GM19467 (cell line): ENCODE data around the gene NOXA1.

Source experiments
- ATAC-seq: cut with Tn5 transposase; IDR thresholded peaks from one replicate; pipeline ENCODE4 v1.9.1; 2021; ENCODE audit warnings: mild to moderate bottlenecking, moderate library complexity; ENCODE audit not compliant: unreplicated experiment

Gene NOXA1

DNA sequence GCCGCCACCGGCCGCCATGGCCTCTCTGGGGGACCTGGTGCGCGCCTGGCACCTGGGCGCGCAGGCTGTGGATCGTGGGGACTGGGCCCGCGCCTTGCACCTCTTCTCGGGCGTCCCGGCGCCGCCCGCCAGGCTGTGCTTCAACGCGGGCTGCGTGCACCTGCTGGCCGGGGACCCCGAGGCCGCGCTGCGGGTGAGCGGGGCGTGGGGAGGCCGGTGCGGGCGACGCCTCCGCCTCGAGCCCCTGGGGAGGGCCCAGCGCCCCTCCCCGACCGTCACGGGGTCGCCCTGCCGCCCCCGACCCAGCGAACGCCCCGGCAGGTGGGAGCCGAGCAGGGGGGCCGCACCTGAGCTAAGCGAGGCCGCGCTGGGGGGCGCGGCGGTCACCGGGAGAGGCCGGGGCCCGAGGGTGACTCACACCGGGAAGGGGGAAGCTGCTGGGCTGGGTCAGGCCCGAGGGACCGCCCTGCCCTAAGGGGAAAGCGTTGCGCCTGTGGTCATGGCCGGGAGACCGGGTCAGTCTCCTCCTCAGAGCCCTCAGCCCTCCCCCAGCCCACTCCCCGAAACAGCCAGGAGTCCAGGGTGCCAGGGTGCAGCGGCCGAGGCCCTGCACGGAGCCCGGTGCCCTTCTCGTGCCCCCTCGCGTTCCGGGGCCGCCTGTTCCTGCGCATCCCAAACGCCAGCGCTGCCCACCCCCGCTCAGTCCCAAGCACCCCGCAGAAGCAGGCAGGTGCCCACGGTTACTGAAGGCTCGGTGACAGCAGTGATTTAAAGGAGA is 510 bp downstream of the NOXA1 start:
- ATAC-seq, result no peak

DNA sequence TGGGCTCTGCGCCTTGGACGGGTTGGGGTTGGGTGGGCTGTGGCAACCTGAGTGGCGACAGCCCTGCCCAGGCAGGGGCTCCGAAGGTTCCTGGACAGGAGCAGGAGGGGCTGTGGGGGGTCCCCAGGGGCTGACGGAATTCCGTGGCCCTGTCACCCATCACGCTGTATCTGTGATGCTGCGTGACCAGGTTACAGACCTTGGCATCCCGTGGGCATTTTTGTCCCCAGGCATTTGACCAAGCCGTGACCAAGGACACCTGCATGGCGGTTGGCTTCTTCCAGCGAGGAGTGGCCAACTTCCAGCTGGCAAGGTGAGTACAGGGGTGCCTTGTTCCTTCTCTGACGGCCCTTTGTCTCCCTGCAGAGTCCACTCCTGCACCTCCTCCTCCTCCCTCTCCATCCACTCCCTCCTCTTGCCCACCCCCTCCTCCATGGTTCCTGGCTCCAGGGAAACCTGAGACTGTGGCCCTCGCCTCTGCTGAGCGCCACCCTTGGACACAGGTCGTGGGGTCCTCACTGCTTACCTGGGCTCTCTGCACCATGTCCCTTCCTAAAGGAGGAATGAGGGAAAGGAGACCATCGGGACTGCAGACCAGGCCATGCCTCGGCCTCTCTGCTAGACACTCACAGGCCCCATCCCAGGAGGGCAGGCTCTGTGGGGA is 3.0 kb downstream of the NOXA1 start:
- ATAC-seq, result no peak

DNA sequence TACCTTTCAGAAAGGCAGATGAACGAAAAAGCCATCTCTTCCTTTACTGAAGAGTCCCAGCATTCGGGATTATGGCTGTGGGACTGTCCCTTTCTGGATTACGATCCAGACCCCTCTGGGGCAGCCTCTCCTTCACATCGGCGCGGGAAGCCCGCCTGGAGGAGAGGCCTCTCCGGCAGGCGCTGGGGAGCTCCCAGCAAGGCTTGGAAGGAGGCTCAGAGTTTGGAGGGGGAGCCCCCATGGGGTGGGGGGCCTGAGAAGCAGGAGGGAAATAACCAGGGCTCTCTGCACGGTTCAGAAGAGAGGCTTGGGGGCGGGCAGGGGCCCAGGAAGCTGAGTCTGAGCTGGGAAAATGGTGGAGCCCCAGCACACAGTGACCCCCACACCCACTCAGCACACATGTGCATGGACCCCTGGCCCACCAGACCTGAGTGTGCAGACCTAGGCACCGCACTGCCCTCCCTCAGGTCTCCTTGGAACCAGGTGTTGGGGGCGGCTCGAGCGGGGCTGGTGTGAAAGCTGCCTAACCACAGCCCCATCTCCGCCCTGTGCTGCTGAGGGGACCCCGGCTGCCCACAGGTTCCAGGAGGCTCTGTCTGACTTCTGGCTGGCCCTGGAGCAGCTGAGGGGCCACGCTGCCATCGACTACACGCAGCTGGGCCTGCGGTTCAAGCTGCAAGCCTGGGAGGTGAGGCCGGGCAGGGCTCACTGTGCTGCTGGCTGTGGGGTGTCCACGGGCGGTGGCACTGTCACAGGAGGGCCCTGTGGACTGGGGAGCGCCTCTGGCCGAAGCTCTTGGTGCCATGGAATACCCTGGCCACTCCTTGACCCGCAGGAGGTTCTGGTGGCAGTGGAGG is 4.5 kb downstream of the NOXA1 start:
- ATAC-seq, result no peak

DNA sequence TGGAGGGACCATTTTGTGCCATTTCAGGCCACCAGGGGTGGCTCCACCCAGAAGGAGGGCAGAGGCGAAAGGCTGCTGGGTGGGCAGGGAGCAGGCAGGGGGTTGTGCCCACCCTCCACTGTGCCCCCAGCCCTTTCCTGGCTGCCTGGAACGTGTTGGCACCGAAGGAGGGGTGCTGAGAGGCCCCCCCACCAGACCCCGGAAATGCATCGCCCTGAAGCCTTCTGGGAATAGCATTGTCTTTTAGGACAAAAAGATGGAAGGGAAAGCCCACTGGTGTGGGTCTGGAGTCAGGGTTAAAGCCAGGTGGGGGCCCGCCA is 5.1 kb downstream of the NOXA1 start:
- no peak for ATAC-seq

DNA sequence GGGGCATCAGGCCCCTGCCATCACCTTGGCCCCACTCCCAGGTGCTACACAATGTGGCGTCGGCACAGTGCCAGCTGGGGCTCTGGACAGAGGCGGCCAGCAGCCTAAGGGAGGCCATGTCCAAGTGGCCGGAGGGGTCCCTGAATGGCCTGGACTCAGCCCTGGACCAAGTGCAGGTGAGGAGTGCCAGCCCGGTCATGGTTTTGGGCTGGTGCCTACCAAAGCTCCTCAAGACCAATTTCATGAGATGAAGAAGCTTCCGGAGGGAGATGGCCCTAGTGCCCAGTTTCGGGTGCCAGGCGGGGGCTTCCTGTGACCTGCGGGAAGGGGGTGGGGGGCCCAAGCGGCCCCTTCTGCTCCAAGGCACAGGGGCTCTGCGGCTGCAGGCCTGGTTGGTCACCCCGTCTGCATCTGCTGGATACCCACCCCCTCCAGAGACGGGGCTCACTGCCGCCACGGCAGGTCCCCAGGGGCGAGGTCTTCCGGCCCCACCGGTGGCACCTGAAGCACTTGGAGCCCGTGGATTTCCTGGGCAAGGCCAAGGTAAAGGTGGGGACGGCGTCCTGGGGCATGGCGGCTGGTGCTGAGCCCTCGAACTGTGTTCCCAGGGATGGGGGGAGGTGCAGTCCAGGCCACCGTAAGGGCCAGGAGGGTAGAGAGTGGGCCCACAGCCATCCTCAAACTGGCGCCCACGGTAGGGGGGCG is 5.8 kb downstream of the NOXA1 start:
- no peak for ATAC-seq

DNA sequence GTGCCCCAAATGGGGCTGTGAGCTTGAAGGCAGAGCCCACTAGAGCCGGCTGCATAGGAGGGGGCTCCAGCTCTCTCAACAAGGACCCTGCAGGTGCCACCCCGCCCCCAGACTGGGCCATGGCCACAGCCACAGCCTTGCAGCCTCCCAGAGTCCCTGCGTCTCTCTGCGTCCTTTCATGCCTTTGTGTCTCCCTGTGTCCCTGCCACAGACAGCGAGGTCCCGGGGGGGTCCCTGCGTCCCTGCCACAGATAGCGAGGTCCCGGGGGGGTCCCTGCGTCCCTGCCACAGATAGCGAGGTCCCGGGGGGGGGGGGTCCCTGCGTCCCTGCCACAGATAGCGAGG is 6.3 kb downstream of the NOXA1 start:
- ATAC-seq, result no peak

DNA sequence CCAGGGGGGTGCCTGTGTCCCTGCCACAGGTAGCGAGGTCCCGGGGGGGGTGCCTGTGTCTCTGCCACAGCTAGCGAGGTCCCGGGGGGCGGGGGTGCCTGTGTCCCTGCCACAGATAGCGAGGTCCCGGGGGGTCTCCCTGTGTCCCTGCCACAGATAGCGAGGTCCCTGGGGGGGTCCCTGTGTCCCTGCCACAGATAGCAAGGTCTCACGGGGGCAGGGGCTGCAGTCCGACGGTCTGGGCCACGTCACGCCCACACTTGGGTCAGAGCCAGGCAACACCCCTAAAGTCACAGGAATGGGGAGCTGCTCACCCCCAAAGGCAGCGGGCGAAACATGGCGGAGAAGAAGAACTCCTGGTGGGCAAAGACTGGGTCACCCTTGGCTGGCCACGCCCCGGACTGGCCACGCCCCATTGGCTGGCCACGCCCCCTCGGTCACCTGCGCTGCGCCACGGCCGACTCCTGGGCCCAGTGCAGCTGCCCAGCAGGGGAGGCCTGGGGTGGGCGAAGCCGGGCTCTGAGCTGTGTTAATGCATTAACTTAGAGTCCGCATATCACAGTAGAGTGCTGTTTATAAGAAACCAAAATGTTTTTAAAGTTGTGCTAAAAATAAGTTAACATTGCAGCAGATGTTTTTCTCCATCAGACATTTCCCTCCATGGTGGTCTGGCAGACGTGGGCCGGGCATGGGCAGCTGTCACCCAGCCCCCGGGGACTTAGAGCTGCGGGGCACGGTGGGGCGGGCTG is 7.0 kb downstream of the NOXA1 start:
- no peak for ATAC-seq

DNA sequence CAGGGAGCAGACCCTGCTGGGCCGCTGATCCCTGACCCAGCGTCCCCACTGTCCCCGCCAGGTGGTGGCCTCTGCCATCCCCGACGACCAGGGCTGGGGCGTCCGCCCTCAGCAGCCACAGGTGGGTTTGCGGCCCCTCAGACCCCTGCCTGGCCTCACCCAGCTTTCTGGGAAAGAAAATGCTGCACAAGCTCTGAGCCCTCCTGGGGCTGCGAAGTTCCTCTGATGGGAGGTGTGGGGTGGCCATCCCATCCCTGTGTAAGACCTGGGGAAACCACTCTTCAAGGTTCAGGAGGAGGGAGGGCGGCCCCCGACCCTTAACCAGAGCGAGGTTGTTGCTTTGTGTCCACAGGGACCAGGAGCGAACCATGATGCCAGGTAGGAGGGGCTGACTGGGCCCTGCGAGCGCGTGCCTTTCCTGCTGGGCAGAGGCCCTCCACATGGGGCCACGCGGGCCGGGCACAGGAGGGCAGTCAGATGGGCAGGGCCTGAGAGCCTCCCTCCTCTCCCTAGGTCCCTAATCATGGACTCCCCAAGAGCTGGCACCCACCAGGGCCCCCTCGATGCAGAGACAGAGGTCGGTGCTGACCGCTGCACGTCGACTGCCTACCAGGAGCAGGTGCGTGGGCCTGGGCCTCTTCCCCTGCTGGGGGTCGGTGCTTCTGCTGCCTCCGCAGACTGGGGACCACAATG is 7.7 kb downstream of the NOXA1 start:
- ATAC-seq, result no peak

DNA sequence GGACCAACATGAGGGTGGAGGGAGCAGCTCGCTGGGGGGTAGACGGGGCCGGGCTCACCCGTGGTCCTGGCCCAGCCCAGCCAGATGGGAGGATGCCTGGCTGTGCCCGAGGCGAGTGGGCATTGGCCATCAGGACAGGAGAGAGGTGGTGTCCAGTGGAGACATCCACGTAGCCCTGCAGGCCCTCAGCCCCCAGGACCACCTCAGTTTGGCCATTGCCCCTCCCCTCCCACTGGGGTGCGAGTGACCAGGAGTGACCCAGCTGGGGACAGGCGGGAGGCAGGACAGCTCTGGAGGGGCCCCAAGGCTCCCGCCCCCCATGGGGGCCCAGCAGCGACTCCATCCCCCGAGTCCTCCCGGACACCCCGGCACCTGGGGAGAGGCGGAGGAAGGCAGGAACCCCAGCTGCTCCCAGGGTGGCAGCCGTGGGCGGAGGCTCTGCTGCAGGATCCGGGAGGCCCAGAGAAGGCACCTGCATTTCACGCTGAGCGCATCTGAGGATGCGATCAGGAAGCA is 8.3 kb downstream of the NOXA1 start:
- ATAC-seq, result no peak

DNA sequence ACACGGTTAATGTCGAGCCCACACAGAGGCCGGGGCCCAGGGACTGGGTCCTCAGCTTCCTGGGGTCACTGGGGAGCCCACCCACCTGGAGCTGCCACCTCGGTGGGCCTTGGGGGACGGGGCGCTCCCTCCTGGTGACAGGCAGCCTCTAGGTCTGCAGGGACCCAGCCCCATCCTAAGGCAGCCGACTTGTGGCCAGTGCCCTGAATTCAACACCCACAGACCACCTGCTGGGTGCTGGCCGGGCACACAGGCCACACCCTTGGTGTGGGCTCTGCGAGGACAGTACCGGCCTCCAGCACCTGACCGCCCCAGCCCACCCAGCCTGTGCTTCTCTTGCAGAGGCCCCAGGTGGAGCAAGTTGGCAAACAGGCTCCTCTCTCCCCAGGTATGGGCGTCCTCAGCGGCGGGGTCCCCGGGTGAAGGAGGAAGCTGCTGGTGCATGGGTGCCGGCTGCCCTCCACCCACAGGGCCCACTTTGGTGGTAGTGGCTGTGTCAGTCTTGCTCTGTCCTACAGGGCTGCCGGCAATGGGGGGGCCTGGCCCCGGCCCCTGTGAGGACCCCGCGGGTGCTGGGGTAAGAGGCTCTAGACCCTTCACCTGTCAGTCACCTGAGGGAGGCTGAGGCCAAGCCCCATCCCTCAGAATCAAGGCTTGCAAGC is 9.6 kb downstream of the NOXA1 start:
- no peak for ATAC-seq

DNA sequence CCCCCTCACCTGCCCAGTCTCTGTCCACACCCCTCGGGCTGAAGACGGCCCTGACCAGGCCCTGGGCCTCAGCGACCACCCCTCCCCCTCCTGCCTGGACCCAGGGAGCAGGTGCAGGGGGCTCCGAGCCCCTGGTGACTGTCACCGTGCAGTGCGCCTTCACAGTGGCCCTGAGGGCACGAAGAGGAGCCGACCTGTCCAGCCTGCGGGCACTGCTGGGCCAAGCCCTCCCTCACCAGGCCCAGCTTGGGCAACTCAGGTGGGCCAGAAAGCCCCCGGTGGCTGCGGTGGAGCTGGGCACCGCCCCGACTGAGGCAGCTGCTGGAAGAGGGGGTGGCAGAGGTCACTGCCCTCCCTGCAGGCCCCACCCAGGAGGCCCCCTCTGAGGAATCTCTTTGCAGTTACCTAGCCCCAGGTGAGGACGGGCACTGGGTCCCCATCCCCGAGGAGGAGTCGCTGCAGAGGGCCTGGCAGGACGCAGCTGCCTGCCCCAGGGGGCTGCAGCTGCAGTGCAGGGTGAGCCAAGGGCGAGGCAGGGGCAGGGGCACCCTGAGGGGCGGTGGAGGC is 10.2 kb downstream of the NOXA1 start:
- ATAC-seq, result no peak

DNA sequence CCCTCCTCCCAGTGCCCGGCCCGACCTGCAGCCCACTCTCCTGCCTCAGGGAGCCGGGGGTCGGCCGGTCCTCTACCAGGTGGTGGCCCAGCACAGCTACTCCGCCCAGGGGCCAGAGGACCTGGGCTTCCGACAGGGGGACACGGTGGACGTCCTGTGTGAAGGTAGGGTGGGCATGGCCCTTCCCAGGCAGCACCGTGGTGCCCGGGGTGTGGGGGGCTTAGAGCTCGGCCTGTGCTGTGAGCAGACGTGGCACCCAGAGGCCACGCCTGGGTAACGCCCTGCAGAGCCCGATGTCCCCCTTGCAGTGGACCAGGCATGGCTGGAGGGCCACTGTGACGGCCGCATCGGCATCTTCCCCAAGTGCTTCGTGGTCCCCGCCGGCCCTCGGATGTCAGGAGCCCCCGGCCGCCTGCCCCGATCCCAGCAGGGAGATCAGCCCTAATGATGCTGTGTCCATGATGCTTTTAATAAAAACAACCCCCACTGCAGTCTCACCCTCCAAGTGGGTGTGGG is 10.8 kb downstream of the NOXA1 start:
- no peak for ATAC-seq

DNA sequence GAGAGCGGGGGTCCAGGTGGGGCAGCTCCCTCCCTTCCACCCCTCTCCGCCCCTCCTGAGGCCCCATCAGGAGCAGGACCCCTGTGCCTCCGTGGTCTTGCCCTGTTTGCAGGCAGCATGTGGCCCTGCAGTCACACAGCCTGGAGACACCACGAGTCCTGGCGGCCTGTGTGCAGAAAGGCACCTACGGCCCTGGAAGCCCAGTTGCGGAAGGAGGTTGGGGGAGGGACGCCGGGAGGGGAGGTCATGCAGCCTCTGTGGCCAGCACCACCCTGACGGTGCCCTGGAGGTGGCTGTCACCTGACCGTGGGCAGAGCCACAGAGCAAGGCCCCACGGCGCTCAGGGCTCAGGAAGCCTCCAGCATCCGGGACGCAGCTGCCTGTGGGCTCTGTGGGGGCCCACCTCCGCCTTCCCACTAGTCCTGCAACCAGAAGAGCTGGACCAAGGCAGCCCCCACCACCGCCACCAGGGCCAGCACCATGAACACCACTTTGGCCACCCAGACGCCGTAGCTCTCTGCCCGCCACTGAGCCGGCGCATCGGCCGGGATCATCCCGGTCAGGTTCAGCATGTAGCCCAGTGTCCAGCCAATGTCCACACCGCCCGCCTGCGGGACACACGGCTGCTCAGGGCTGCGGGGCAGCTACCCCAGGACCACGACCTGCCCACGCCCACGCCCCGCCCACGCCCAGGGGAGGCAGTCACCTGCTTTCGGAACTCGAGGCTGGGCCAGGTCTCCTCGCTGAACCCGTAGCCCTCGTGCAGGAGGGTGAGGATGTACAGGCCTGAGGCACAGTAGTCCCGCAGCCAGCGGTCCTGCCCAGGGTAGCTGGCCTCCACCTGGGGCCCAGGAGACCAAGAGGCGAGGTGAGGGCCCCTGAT is 11.5 kb downstream of the NOXA1 start:
- ATAC-seq, result no peak

DNA sequence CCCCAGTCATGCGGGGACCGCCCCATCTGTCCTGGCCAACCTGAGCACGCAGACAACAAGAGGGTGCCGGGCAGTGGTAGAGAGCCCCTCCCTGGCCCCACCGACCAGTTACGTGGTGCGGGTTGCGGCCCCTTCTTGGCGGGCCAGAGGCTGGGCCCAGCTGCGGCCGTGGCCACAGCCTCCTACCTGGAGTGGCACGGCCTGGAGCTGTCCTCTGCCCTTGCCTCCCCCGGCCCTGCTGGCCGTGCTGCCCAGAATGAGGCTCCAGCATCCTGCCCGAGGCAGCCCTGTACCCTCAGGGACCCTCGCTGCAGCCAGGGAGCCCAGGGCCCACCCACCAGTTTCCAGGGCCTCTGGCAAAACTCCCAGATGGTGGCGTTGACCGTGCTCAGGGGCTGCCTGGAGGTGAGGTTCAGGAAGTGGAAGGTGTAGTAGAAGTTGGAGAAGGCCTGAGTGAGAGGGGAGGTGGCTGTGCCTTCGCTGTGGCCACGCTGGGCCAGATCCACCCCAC is 12.2 kb downstream of the NOXA1 start:
- no peak for ATAC-seq

DNA sequence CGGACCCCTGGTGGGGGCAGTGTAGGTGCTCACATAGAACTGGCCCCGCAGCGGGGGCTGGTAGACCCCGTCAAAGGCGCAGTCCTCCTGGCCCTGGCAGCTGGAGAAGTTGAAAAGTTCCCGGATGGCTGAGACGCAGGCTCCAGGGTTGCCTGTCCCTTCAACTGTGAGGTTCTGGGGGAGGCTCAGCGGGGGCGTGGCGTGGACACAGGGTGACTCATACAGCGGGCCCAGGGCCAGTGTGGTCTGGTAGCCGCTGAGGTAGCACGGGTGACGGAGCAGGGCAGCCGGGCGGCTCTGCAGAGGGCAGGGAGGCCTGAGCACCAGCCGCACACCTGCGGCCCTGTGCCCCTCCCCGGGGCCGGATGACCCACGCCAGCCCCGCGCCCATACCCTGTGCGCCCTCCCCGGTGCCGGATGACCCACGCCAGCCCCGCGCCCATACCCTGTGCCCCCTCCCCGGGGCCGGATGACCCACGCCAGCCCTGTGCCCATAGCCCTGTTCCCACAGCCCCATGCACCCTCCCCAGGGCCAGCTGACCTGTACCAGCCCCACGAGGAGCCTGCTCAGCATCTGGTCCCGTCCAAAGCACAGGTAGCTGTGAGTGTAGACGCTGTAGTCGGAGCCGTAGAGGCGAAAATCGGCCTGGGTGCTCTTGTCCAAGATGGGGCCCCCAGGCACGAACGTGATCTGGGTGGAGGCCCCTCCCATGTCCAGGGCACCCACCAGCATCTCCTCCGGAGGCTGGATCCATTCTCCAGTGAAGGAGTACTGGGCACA is 13.0 kb downstream of the NOXA1 start:
- no peak for ATAC-seq

DNA sequence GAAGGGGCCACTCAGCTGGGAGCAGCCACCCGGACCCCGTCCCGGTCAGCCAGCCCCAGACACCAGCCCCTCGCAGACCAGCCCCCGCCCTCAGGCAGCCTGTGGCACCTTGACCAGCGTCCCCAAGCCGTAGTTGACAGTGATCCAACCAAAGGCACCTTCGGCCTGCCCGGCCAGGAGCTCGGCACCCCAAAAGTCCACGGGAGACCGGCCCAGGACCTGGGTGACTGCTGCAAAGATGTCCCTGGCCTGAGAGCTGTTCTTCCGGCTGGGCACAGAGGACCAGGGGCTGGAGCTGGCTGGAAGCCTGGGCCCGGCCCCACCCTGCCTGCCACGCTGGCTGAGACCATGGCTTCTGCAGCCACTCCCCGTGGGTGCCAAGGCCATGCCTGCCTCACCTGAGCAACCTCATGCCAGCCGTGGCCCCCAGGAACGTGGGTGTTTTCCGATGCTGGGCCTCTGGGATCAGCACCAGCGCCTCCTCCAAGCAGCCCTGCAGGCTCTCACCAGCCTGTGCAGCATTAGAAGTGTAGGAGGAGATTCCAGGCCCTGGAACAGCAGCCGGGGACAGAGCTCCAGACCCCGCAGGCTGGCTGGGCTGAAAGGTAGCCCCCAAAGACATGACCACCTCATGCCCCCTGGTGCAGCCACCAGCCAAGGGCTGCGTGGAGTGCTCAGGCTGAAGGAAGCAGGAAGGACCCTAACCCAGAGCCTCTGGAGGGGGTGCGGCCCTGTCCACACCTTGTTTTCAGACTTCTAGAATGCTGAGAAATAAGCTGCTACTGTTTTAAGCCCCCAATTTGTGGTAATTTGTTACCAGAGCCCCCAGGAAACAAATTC is 13.8 kb downstream of the NOXA1 start:
- no peak for ATAC-seq
